ENCODE measurements around the gene UST.
"Not testable (repeated sequence)": the region's sequence is repeated elsewhere in the genome, so short reads cannot be mapped to it uniquely, and the experiment has no call there.

Gene UST

GRCh38 chr6:148934539-148934938 is 187.7 kb downstream of the UST start:
- in situ Hi-C loops (cut with MboI; ENCODE audit: low sequenced_read_pairs): loop anchor here (25.0 kb wide), 1 partner anchor 347 kb away; no protein-coding TSS in a partner anchor

- in situ Hi-C loops (cut with MboI; ENCODE audit: low sequenced_read_pairs): loop anchor here (25.0 kb wide), 1 partner anchor 348 kb away; no protein-coding TSS in a partner anchor
These were observed 188.1 kb downstream of the UST start for GRCh38 chr6:148934961-148935360.

DNA sequence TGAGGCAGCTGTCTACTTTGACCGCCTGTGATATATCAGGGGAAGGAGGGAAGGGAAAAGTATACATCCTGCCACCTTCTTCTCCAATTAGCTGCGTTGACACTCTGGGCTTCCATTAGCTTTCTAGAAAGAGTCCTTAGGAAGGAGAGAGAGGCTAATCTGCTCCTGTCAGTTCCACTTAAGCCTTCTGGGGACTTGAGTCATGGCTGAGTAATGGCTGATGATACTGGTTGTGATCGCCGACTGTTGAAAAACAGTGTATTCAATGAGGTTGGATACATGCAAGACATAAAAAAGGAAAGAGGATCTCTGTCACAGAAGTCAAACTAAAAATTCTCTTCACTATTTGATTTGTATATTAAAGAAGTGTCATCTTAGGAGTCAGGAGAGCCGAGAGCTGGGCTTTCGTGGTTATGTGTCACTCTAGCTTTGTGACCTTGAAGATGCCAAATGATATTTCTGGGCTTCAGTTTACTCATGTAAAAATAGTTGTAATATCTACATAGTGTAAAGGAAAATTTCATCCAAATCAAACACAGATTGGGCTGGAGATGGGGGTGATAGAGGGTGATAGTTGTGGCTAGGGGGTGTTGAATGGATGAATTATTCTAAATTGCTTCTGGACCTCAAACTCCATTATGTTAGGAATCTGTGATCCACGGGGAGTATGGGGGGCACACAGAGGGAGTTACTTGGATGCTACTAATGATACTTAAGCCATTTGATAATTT is 189.0 kb downstream of the UST start:
- in situ Hi-C loops (cut with MboI; ENCODE audit: low sequenced_read_pairs): loop anchor here (25.0 kb wide), 1 partner anchor 349 kb away; no protein-coding TSS in a partner anchor

- in situ Hi-C loops (cut with MboI; ENCODE audit: low sequenced_read_pairs): loop anchor here (25.0 kb wide), 1 partner anchor 356 kb away; no protein-coding TSS in a partner anchor
These were observed 196.6 kb downstream of the UST start for GRCh38 chr6:148943451-148943850.

- in situ Hi-C loops (cut with MboI; ENCODE audit: low sequenced_read_pairs): loop anchor here (25.0 kb wide), 1 partner anchor 357 kb away; no protein-coding TSS in a partner anchor
These were observed 197.8 kb downstream of the UST start for GRCh38 chr6:148944608-148945007.

DNA sequence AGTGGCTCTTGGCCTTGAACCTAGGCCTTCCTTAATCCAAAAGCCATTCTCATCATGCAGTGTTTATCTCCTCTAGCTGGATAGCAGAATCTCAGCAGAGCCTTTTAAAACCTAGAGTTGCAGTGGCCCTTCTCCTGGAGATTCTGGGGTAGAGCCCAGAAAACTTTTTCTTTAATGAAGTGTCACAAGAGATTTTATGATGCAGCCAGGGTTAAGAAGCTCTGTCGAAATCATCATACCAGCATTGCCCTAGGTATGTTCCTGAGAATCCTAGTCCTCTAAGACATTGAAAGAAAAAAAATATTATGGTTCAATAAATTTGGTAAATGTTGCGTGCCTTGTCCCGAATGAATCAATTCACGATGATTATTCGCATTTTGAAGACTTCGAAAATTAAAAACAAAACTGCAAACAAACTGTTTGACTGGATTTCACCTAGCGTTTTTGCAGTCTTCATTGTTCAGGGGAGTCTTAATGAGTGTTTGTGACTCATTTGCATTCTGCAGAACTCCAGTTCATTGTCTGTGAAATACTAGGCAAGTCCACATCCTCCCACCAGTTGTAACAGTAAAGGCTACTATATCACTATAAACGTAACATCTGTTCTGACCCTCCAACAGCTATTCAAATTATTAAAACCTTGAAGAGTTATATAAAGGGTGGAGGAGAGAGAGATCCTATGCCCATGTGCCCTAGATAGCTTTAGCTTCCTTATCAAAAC is 198.6 kb downstream of the UST start:
- in situ Hi-C loops (cut with MboI; ENCODE audit: low sequenced_read_pairs): loop anchor here (25.0 kb wide), 1 partner anchor 358 kb away; no protein-coding TSS in a partner anchor

DNA sequence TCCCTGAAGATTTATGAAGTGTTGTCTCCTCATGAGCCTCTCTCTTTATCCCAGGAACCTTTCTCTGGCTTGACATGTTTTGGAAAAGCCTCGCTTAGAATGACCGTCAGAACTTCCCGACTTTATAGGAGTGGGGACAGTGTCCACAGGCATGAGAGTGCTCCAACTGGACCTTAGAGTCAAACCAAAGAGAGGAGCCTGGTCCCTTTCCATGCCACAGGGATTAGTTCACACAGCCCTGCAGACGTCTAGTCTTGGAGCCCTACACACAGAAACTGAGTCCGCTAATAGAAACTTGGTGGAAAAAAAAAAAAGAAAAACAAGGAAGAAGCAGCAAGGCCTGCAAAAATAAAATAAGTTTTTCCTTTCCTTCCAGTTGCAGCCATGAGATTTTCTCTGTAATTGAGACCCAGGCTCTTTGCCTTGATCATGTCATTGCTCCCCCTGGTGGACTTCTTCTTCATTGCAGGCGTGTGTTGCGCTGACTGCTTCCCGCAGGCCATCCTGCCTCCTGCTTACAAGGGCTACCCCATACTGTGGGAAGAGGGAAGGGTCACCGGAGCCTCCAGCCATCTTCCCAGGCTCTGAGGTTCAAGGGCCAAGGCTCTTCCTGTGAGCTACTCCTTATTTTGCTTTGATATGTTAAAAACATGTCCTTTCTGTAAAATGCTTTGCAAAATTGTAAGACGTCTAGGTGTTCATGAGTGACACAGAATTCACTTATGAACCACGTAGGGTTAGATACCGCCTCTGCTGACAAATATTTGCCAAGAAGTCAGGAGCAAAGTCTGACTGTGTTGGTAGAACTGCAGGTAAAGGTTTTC is 201.0 kb downstream of the UST start:
- in situ Hi-C loops (cut with MboI; ENCODE audit: low sequenced_read_pairs): loop anchor here (25.0 kb wide), 1 partner anchor 361 kb away; no protein-coding TSS in a partner anchor

GRCh38 chr6:148951662-148952061 is 204.8 kb downstream of the UST start:
- in situ Hi-C loops (cut with MboI; ENCODE audit: low sequenced_read_pairs): no loop called here

GRCh38 chr6:148952147-148953035 is 205.6 kb downstream of the UST start:
- in situ Hi-C loops (cut with MboI; ENCODE audit: low sequenced_read_pairs): no loop called here

- in situ Hi-C loops (cut with MboI; ENCODE audit: low sequenced_read_pairs): no loop called here
These were observed 207.6 kb downstream of the UST start for GRCh38 chr6:148954461-148954860.

DNA sequence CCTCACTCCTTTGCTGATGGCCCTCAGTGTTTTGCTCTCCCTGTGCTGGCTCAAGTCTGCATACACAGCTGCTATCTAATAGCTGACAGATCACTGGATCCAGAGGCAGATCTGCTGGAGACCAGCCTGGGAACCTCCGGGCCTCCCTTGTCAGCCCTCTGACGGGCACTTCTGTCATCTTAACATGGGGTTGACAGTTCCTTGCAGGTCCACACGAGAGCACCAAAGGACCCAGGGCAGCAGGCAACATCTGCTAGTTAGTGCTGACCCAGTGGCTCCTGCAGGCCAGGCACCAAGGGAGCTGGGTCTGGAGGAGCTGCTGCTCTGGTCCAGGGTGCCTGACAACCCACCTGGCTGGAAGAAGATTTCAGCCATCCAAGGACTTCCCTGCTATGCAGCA is 208.1 kb downstream of the UST start:
- in situ Hi-C loops (cut with MboI; ENCODE audit: low sequenced_read_pairs): no loop called here

DNA sequence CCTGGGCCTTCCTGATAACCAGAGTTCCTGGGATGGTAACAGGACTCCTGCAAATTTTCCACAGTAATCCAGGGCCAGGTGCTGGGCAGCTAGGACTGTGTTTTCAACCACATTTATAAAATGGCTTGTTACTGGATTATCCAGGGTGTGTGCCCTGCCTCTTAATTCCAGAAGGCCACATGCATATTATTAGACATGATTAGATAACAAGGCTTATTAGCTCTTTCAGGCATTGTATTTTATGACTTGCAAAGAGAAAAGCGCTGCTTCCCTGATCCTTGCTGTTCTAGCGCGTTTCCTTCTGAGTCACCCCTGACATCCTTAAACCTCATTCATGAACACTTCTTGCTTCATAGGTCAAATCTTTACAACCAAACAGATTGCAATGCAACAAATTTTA is 208.6 kb downstream of the UST start:
- in situ Hi-C loops (cut with MboI; ENCODE audit: low sequenced_read_pairs): no loop called here

GRCh38 chr6:148956163-148956562 is 209.3 kb downstream of the UST start:
- in situ Hi-C loops (cut with MboI; ENCODE audit: low sequenced_read_pairs): not testable (repeated sequence)

DNA sequence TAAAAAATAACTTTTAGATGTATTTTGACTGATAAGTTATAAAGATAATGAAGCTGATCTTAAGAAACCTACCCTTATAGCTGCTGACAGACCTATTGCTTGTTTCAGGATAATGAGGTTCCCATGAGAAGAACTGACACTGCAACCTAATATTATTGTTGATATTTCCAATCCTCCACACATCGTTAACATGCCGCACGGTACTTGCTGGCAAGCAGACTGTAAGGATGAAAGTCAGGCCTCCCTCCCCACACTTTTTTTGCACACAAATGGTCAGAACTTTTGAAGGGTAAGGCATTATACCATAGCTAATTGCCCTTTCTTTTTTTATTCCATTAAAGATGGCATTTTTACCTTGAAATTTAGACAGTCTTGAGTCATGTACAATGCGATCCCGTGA is 210.9 kb downstream of the UST start:
- in situ Hi-C loops (cut with MboI; ENCODE audit: low sequenced_read_pairs): no loop called here

DNA sequence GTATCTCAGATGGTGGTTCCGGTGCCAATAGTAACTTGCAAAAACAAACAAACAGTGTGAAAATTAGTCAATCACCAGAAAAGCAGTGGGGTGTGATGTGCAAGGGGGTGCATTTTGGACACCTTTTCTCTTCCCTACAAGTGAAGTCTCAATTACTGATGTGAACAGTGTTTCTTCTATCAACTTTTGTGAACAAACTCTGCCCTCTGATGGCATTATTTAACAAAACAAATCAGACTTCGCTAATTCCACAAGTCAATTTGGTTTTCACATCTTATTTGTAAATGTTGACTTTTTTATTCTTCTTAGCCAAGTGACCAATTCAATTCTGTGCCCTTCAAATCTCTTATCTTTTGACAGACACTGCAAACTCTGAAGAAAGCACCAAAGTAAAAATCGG is 212.2 kb downstream of the UST start:
- in situ Hi-C loops (cut with MboI; ENCODE audit: low sequenced_read_pairs): no loop called here

DNA sequence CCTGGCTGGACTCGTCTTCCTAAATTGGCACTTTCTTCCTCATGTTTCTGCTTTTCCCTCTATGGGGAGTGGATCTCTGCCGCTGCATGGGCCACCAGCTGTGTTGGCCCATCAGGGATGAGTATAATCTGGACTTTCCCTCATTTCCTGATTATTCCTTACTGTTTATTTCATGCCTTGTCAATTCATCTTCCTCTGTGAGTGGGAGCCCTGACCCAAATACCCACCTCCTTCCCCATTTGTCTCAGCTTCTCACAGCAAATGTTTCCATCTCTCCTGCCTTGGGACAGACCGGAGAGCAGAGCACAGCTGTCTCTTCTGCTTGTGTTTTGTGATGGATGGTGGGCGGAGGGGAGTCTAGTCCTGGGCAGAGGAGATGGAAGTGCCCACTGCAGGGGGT is 212.7 kb downstream of the UST start:
- in situ Hi-C loops (cut with MboI; ENCODE audit: low sequenced_read_pairs): no loop called here

DNA sequence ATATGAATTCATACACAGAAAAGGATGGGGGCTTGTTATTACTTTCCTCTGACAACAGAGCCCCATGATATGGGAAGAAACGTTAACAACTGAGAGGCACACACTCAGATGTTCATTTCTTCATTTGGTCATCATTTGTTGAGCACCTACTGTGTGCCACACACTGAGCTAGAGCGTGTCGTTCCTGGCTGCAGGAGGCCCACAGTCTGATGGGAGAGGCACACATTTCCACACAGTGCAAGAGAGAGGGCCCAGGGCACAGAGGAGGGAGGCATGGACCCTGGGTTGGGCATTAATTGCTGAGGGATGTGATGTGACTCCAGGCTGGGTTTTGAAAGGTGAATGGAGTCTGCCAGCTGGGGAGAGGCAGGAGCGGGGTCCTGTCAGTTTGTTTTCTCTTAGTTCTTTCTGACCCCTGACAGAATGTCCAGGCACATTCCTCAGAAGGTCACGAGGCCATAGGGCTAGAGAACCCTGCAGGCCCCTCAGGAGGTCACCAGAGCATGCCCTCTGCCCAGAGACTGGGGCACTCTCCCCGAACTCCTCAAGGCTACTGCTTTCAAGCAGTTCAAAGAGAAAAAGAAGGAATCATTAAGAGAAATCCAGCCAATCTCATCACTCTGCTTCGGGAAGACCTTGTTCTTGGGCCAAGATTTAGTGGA is 216.2 kb downstream of the UST start:
- in situ Hi-C loops (cut with MboI; ENCODE audit: low sequenced_read_pairs): no loop called here

DNA sequence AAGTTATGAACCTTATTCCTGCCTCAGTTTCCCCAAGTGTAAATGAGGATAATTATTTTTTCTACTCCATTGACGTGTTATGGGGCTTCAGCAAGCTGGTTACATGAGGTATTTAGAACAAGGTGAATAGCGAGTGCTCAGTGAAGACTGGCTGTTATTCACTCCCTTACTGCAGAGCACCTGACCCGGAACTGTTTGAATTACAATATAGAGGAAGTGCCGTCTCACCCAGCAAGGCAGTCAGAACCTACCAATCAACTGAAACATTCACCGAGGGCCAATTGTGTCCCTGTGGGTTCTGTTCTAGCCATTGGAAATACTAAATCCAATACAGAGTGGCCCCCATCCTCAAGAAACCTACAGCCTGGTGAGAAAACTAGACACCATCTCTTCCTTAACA is 216.9 kb downstream of the UST start:
- in situ Hi-C loops (cut with MboI; ENCODE audit: low sequenced_read_pairs): no loop called here

DNA sequence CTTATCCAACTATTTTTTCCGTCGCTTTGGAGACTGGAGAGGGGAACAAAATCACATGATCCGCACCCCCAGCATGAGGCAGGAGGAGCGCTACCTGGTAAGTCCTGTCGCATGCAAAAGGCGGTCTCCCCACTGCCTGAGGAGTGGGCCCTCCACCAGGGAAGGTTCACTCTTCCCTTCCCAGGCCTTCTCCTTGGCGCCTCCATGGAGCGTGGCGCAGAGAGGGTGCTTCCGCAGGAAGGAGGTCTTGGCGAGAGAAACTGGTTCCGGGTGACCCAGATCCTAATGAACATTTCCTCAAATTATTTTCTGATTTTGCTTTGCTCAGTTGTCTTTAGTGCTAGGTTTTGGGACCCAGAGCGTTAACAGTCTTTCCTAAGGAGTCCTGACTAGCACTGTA is 217.6 kb downstream of the UST start:
- in situ Hi-C loops (cut with MboI; ENCODE audit: low sequenced_read_pairs): no loop called here

DNA sequence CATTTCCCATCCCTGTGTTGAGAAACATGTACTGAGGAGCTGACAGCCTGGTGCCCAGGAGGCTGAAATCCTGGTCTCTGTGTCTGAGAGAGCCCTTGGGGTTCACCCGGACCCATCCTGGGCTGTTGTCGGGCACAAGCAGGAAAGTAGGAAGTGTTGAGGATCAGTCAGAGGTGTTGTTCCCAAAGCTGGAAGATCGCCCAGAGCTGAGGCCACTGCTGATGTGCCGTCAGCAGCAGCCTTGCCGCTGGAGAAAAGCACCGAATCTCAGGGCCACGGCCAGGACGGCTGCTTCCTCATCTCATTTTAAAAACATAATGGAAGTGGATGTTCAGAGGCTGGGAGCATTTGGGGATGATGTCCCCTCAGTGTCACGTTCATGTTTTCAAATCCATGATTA is 218.5 kb downstream of the UST start:
- in situ Hi-C loops (cut with MboI; ENCODE audit: low sequenced_read_pairs): no loop called here
